H1 (cell line): ENCODE results near the gene ADCY5. TPM values are rescaled to one million over a fixed set of nuclear protein-coding genes. Genes with fewer than 3 reads are reported as not detected.

Source experiments
- SIX5 ChIP-seq: IDR thresholded peaks from 2 replicates; pipeline ENCODE4 v1.6.1; 2011; ENCODE audit warnings: mild to moderate bottlenecking, low read depth, low read length
- polyA plus RNA-seq, 7 experiments: library from polyadenylated mRNA; depleted of rRNA in 3 of 7; stranded (reverse) in 5 of 7; unstranded in 2 of 7; fragments of >200 nt in 5 of 7; fragments of 200-250 nt in 2 of 7; gene quantifications; 1 replicate in 5 of 7; 2 replicates in 1 of 7; 4 replicates in 1 of 7; pipeline versions ENCODE4 v1.2.1 to v1.2.3, GENCODE V29; 2011 to 2013; ENCODE audit warnings: missing spikeins in 2 of 7, mixed read lengths in 2 of 7
- total RNA-seq: library from RNA; stranded (reverse); fragmentation: NEBNext Ultra II Directional; extraction: Animal tissue kit (Norgen Biotek cat#: 25700); gene quantifications from 2 replicates; pipeline ENCODE4 v1.2.1, GENCODE V29; 2021
- TF ChIP-seq, protein P1 (sequence below), 3 experiments: IDR thresholded peaks; 1 replicate in 2 of 3; 2 replicates in 1 of 3; pipeline versions ENCODE4 v1.5.1 to v1.6.1; 2011; ENCODE audit warnings: low read length in 3 of 3, mild to moderate bottlenecking in 3 of 3, inconsistent platforms in 2 of 3, low read depth in 1 of 3, moderate library complexity in 1 of 3; ENCODE audit not compliant: insufficient read depth in 1 of 3; ENCODE audit errors: control extremely low read depth in 1 of 3

ADCY5 gene
- total and polyA plus RNA-seq, 2 of the 8 experiments (the other 6 are each of a cell fraction or from before 2014, with no cell fraction given) = 18.9 to 40.8 TPM

DNA sequence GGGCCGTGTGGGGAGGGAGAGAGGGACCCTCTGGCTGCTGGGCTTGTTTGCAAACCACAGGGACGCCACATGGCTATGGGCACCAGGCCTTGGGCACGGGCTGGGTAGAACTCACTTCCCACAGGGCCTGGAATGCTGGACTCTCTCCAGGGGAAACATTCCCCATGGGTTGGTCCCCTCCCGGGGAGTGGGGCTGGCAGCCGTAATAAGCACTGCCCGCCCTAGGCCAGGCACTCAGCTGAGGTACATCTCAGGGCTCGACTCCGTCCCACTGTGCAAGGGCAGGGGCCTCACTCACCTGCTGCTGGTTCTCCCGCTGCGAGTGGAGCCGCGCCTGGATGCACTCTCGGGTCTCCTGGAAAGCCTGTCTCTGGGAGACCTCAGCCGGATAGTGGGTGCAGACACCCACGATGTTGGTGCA is 96.7 kb downstream of the ADCY5 start (continued):
- TF ChIP-seq, protein P1, sequence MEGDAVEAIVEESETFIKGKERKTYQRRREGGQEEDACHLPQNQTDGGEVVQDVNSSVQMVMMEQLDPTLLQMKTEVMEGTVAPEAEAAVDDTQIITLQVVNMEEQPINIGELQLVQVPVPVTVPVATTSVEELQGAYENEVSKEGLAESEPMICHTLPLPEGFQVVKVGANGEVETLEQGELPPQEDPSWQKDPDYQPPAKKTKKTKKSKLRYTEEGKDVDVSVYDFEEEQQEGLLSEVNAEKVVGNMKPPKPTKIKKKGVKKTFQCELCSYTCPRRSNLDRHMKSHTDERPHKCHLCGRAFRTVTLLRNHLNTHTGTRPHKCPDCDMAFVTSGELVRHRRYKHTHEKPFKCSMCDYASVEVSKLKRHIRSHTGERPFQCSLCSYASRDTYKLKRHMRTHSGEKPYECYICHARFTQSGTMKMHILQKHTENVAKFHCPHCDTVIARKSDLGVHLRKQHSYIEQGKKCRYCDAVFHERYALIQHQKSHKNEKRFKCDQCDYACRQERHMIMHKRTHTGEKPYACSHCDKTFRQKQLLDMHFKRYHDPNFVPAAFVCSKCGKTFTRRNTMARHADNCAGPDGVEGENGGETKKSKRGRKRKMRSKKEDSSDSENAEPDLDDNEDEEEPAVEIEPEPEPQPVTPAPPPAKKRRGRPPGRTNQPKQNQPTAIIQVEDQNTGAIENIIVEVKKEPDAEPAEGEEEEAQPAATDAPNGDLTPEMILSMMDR (IDR thresholded peaks at IDR 0.05; ENCODE audit: control extremely low read depth in 1 of 3, insufficient read depth in 1 of 3, low read depth in 1 of 3, low read length in 3 of 3) = no peak
- no peak for TF ChIP-seq SIX5
